CD8-positive, alpha-beta memory T cell (primary cell): ENCODE results near the gene DEUP1. TPM values are rescaled to one million over a fixed set of nuclear protein-coding genes. Genes with fewer than 3 reads are reported as not detected.
"Not testable (repeated sequence)": the region's sequence is repeated elsewhere in the genome, so short reads cannot be mapped to it uniquely, and the experiment has no call there.

Experiments
- CTCF ChIA-PET: fragments of 350-600 bp; sonication (Branson Sonifier 250); formaldehyde crosslinking; loops from one replicate; lab custom pipeline; 2021; ENCODE audit warnings: antibody characterized with exemption; lab: Charles Lee
- POLR2A ChIA-PET: fragments of 350-600 bp; sonication (Branson Sonifier 250); formaldehyde crosslinking; loops from one replicate; lab custom pipeline; 2021; ENCODE audit warnings: antibody characterized with exemption; lab: Charles Lee
- DNase-seq, 5 donors: peaks; one replicate each; pipeline versions ENCODE4 v3.0.0 to v3.0.0-alpha.2; 2020 to 2022; ENCODE audit warnings: mixed read lengths in 1 of 5
- H3K27ac ChIP-seq: one replicate; pipeline ENCODE4 v1.7.0; 2013; ENCODE audit warnings: low read depth, mild to moderate bottlenecking, low read length, moderate library complexity
- H3K27me3 ChIP-seq: 2 replicates; pipeline ENCODE4 v1.7.0; 2013; ENCODE audit warnings: low read length, mild to moderate bottlenecking; ENCODE audit not compliant: insufficient read depth, poor library complexity, severe bottlenecking
- H3K36me3 ChIP-seq: 2 replicates; pipeline ENCODE4 v1.7.0; 2013; ENCODE audit warnings: mild to moderate bottlenecking, low read length, moderate library complexity; ENCODE audit not compliant: insufficient read depth
- H3K4me1 ChIP-seq: 2 replicates; pipeline ENCODE4 v1.7.0; 2013; ENCODE audit warnings: mild to moderate bottlenecking, low read length, moderate library complexity; ENCODE audit not compliant: insufficient read depth
- H3K4me3 ChIP-seq: 2 replicates; pipeline ENCODE4 v1.7.0; 2013; ENCODE audit warnings: mild to moderate bottlenecking, low read length
- H3K9me3 ChIP-seq: 2 replicates; pipeline ENCODE4 v1.7.0; 2013; ENCODE audit warnings: mild to moderate bottlenecking, low read length
- H3K27ac Mint-ChIP-seq, 8 donors: one replicate each; pipeline ENCODE4 v1.8.0; 2020 to 2021; ENCODE audit warnings: mixed read lengths in 8 of 8, mild to moderate bottlenecking in 6 of 8, inconsistent platforms in 3 of 8, moderate library complexity in 3 of 8
- H3K27me3 Mint-ChIP-seq, 2 donors: one replicate each; pipeline ENCODE4 v1.8.0; 2020 to 2021; ENCODE audit warnings: mixed read lengths in 2 of 2, mild to moderate bottlenecking in 1 of 2, moderate library complexity in 1 of 2
- H3K36me3 Mint-ChIP-seq, 3 donors: one replicate each; pipeline ENCODE4 v1.8.0; 2020 to 2021; ENCODE audit warnings: mixed read lengths in 3 of 3, inconsistent platforms in 1 of 3, mild to moderate bottlenecking in 1 of 3
- H3K4me1 Mint-ChIP-seq, 3 donors: one replicate each; pipeline ENCODE4 v1.8.0; 2020 to 2021; ENCODE audit warnings: mixed read lengths in 3 of 3, inconsistent platforms in 1 of 3, mild to moderate bottlenecking in 1 of 3
- H3K4me3 Mint-ChIP-seq, 7 donors: one replicate each; pipeline ENCODE4 v1.8.0; 2020 to 2021; ENCODE audit warnings: mixed read lengths in 7 of 7, mild to moderate bottlenecking in 6 of 7, moderate library complexity in 4 of 7, inconsistent platforms in 2 of 7
- H3K9me3 Mint-ChIP-seq, 5 donors: one replicate each; pipeline ENCODE4 v1.8.0; 2020 to 2022; ENCODE audit warnings: mixed read lengths in 5 of 5, mild to moderate bottlenecking in 3 of 5, moderate library complexity in 2 of 5, inconsistent platforms in 1 of 5
- polyA plus RNA-seq: library from polyadenylated mRNA; unstranded; fragments of 300-500 nt; fragmentation: Illumina TruSeq; gene quantifications from one replicate; pipeline ENCODE4 v1.2.3, GENCODE V29; 2021
- total RNA-seq, 2 experiments: library from RNA; stranded (reverse); gene quantifications; one replicate each; pipeline ENCODE4 v1.2.3, GENCODE V29; 2021

The DEUP1 gene
- total and polyA plus RNA-seq, 3 experiments from 2014 or later = not detected

DNA sequence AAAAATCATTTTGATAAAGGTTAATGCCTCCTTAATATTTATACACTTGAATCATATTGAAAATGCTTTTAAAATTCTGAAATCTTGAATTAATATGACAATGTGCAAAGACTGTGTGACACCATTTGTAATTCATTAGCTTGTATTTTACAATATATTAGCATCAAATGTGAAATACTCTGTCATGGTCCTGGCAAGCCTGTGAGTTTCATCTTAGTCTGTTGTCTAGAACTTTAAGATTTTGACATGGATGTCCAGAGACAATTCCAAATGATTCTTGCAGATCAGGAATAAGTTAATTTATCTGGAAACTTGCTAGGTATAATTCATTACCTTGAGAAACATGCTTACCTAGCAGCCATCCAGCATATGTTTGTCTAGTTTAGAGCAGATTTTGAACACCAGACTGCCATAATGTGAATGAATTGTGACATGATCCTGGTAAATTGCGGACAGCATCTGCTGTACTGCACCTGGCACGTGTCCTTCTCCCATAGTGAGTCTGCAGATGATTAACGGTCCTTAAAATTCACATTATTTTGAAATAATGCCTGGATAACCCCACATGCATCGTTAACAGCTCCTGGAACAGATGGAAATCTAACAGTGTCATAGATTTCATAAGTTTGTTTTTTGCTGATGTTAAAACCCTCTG, 34.5 kb upstream of the DEUP1 start:
- H3K4me1 Mint-ChIP-seq = no peaks in the 10 kb centered on the region
- CTCF ChIA-PET = no interaction called here

GRCh38 chr11:93303689-93304088, 26.9 kb upstream of the DEUP1 start:
- no peaks in the 10 kb centered on the region for H3K4me1 Mint-ChIP-seq
- peaks cover 4% of the 10 kb centered on the region in 2 donors for H3K27me3 Mint-ChIP-seq
- Histone ChIP-seq H3K4me3 (no peak overlapping the region), H3K27ac (no peak overlapping the region), H3K9me3 (no peaks in the 10 kb centered on the region), H3K27me3 (no peaks in the 10 kb centered on the region), H3K4me1 (no peaks in the 10 kb centered on the region), H3K36me3 (no peaks in the 10 kb centered on the region)
- CTCF ChIA-PET = no interaction called here
- no peak overlapping the region for H3K27ac Mint-ChIP-seq
- no peaks in the 10 kb centered on the region for H3K36me3 Mint-ChIP-seq
- H3K9me3 Mint-ChIP-seq = peaks cover 0 to 9% (median 0%) of the 10 kb centered on the region in 5 donors
- H3K4me3 Mint-ChIP-seq = no peak overlapping the region
- POLR2A ChIA-PET = no interaction called here
- no peak for DNase-seq

More for the DNA sequence above, 34.5 kb upstream of the DEUP1 start:
- no peaks in the 10 kb centered on the region for H3K27me3 ChIP-seq
- Mint-ChIP-seq H3K27me3 (peaks cover 3 to 9% of the 10 kb centered on the region in 2 donors), H3K36me3 (no peaks in the 10 kb centered on the region), H3K4me3 (no peak overlapping the region), H3K27ac (no peak overlapping the region), H3K9me3 (no peaks in the 10 kb centered on the region)
- no peak for DNase-seq
- H3K4me1 ChIP-seq = no peaks in the 10 kb centered on the region
- no peaks in the 10 kb centered on the region for H3K36me3 ChIP-seq
- POLR2A ChIA-PET = no interaction called here
- H3K9me3 ChIP-seq = no peaks in the 10 kb centered on the region
- H3K27ac ChIP-seq = no peak overlapping the region
- H3K4me3 ChIP-seq = no peak overlapping the region

GRCh38 chr11:93314399-93314798, 16.1 kb upstream of the DEUP1 start:
- H3K9me3 ChIP-seq, CTCF ChIA-PET, H3K27ac ChIP-seq, H3K36me3 ChIP-seq, H3K4me1 Mint-ChIP-seq, H3K4me3 Mint-ChIP-seq, H3K27ac Mint-ChIP-seq, H3K4me3 ChIP-seq, H3K27me3 ChIP-seq, DNase-seq, H3K36me3 Mint-ChIP-seq, H3K4me1 ChIP-seq, POLR2A ChIA-PET: not testable (repeated sequence)
- H3K9me3 Mint-ChIP-seq = peaks cover 16 to 56% (median 29%) of the 10 kb centered on the region in 5 donors
- peaks cover 2 to 14% of the 10 kb centered on the region in 2 donors for H3K27me3 Mint-ChIP-seq

DNA sequence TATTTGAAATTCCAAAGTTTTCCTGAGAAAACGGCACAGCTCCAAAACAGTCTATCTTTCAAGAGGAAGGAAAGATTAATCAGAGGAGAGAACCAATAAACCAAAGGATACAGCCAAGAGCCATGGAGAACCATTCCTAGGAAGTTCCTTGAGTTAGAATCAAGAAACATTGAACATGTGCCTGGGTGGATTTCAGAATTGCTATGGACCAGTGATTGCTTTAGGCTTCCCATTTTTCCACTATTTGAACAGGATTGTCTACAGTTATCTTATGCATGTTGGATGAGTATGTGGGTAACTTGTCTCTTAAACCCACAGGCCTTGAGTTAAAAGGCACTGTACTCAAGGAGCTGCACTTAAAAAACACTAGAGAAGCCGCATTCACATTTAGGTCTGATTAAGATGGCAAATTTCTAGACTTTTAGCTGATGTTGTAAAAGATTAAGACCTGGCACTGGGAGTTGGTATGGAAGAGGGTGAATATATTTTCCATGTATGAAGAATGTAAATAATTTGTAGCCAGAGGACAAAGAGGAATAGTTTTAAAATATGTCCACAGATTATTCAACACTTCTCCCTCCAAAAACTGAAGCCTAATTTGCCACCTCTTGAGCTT, 11.2 kb upstream of the DEUP1 start:
- ChIA-PET CTCF (no interaction called here), POLR2A (no interaction called here)
- Histone ChIP-seq H3K9me3 (no peaks in the 10 kb centered on the region), H3K36me3 (no peaks in the 10 kb centered on the region), H3K4me3 (no peak overlapping the region), H3K27me3 (no peaks in the 10 kb centered on the region), H3K27ac (no peak overlapping the region), H3K4me1 (no peaks in the 10 kb centered on the region)
- no peak overlapping the region for H3K27ac Mint-ChIP-seq
- peaks cover 7 to 38% (median 18%) of the 10 kb centered on the region in 5 donors for H3K9me3 Mint-ChIP-seq
- H3K27me3 Mint-ChIP-seq = peaks cover 4 to 16% of the 10 kb centered on the region in 2 donors
- H3K36me3 Mint-ChIP-seq = peaks cover 0 to 1% (median 0%) of the 10 kb centered on the region in 3 donors
- H3K4me3 Mint-ChIP-seq = no peak overlapping the region
- no peaks in the 10 kb centered on the region for H3K4me1 Mint-ChIP-seq
- DNase-seq = no peak

GRCh38 chr11:93320230-93320629, 10.3 kb upstream of the DEUP1 start:
- no peaks in the 10 kb centered on the region for H3K9me3 ChIP-seq
- POLR2A ChIA-PET = no interaction called here
- DNase-seq = no peak
- H3K27ac ChIP-seq = no peak overlapping the region
- Mint-ChIP-seq H3K9me3 (peaks cover 4 to 32% (median 12%) of the 10 kb centered on the region in 5 donors), H3K27ac (no peak overlapping the region), H3K4me3 (no peak overlapping the region), H3K27me3 (peaks cover 4 to 16% of the 10 kb centered on the region in 2 donors), H3K36me3 (no peaks in the 10 kb centered on the region), H3K4me1 (no peaks in the 10 kb centered on the region)
- CTCF ChIA-PET = no interaction called here
- no peak overlapping the region for H3K4me3 ChIP-seq
- no peaks in the 10 kb centered on the region for H3K36me3 ChIP-seq
- H3K27me3 ChIP-seq = no peaks in the 10 kb centered on the region
- H3K4me1 ChIP-seq = no peaks in the 10 kb centered on the region

GRCh38 chr11:93322207-93322606, 8.3 kb upstream of the DEUP1 start:
- no peak overlapping the region for H3K27ac Mint-ChIP-seq
- no peaks in the 10 kb centered on the region for H3K36me3 ChIP-seq
- no peak overlapping the region for H3K4me3 ChIP-seq
- H3K36me3 Mint-ChIP-seq = no peaks in the 10 kb centered on the region
- CTCF ChIA-PET = no interaction called here
- no peak overlapping the region for H3K4me3 Mint-ChIP-seq
- no peak overlapping the region for H3K27ac ChIP-seq
- DNase-seq = no peak
- H3K4me1 Mint-ChIP-seq = no peaks in the 10 kb centered on the region
- H3K9me3 Mint-ChIP-seq = peaks cover 0 to 19% (median 10%) of the 10 kb centered on the region in 5 donors
- H3K9me3 ChIP-seq = no peaks in the 10 kb centered on the region
- no peaks in the 10 kb centered on the region for H3K27me3 ChIP-seq
- POLR2A ChIA-PET = no interaction called here
- no peaks in the 10 kb centered on the region for H3K4me1 ChIP-seq
- peaks cover 3 to 16% of the 10 kb centered on the region in 2 donors for H3K27me3 Mint-ChIP-seq

DNA sequence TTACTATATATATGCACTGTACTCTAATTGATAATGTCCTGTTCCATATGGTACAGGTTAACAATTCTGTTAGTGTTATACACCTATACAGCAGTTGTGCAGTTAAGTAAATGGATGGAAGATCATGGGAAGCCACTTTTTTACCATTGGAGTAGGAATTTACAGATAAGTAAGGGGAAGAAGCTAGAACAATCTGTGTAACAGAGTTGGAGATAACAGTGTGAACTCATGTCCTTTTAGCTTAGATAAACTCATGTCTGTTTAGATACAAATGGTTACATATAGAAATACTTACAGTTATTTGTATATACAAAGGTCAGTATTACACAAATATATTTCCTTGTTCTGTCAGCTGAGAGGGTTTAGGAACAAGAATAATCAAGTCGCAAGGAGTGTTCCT, 6.8 kb upstream of the DEUP1 start:
- no peak overlapping the region for H3K27ac Mint-ChIP-seq

GRCh38 chr11:93324500-93324899, 6.0 kb upstream of the DEUP1 start:
- Histone ChIP-seq H3K36me3 (no peaks in the 10 kb centered on the region), H3K27me3 (peaks cover 2% of the 10 kb centered on the region), H3K27ac (no peak overlapping the region), H3K4me3 (no peak overlapping the region), H3K9me3 (no peaks in the 10 kb centered on the region), H3K4me1 (no peaks in the 10 kb centered on the region)
- no peaks in the 10 kb centered on the region for H3K36me3 Mint-ChIP-seq
- no peak for DNase-seq
- POLR2A ChIA-PET = no interaction called here
- no peaks in the 10 kb centered on the region for H3K4me1 Mint-ChIP-seq
- CTCF ChIA-PET = no interaction called here
- peaks cover 6 to 11% of the 10 kb centered on the region in 2 donors for H3K27me3 Mint-ChIP-seq
- no peak overlapping the region for H3K4me3 Mint-ChIP-seq
- H3K27ac Mint-ChIP-seq = no peak overlapping the region
- peaks cover 0 to 5% (median 3%) of the 10 kb centered on the region in 5 donors for H3K9me3 Mint-ChIP-seq

More for the DNA sequence above, 6.8 kb upstream of the DEUP1 start:
- H3K27me3 Mint-ChIP-seq = peaks cover 7 to 12% of the 10 kb centered on the region in 2 donors
- peaks cover 0 to 8% (median 7%) of the 10 kb centered on the region in 5 donors for H3K9me3 Mint-ChIP-seq
- Histone ChIP-seq H3K27ac (no peak overlapping the region), H3K27me3 (no peaks in the 10 kb centered on the region), H3K36me3 (no peaks in the 10 kb centered on the region), H3K9me3 (no peaks in the 10 kb centered on the region), H3K4me1 (no peaks in the 10 kb centered on the region), H3K4me3 (no peak overlapping the region)
- no peak for DNase-seq
- POLR2A ChIA-PET = no interaction called here
- H3K36me3 Mint-ChIP-seq = no peaks in the 10 kb centered on the region
- CTCF ChIA-PET = no interaction called here
- H3K4me1 Mint-ChIP-seq = no peaks in the 10 kb centered on the region
- no peak overlapping the region for H3K4me3 Mint-ChIP-seq
